GM12874 (cell line): Measurements from ENCODE around the gene PER2.

ENCODE experiments used
- TF ChIP-seq, protein P1 (sequence below): IDR thresholded peaks from 2 replicates; pipeline ENCODE4 v1.5.1; 2011; ENCODE audit warnings: low read depth, mild to moderate bottlenecking, control low read depth, low read length, moderate library complexity; ENCODE audit not compliant: insufficient read depth

The PER2 gene

DNA sequence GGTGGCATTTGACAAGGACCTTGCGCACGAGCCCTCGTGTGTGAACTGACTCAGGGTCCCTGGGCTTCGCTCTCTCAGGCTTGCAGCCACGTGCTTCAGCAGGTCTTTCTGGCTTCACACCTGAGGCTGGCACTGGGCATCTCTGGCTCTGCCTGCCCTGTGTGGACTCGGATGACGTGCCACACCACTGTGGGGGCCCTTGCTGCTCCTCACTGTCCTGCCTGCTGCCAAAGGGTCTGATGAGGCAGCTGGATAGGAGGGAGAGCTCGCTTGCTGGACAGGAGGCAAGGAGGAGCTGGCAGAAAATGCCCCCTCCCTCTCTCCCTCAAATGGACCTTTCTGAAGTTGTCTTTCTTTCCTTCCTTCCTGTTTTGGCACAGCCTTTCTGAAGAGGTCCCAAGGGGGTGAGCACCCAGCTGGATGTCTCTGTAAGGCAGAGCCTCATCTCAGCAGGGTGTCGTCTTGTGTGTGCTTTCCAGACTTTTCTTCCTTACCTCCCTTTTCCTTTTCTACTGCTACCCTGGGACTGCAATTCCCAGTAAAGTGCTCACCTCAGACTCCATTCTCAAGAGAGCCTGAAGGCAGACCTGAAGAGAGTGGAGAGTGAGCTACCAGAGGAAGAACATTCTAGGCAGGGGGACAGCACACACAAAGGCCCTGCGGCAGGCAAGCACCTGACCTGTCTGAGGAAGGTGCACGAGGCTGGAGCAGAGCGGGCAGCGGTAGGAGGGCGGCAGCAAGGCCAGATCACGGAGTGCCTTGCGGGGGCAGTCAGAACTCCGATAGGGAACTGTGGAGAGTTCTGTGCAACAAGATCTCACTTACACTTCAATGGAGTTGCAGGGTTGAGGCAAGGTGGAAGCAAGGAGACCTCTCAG, 5.3 kb downstream of the PER2 start:
- TF ChIP-seq, protein P1, sequence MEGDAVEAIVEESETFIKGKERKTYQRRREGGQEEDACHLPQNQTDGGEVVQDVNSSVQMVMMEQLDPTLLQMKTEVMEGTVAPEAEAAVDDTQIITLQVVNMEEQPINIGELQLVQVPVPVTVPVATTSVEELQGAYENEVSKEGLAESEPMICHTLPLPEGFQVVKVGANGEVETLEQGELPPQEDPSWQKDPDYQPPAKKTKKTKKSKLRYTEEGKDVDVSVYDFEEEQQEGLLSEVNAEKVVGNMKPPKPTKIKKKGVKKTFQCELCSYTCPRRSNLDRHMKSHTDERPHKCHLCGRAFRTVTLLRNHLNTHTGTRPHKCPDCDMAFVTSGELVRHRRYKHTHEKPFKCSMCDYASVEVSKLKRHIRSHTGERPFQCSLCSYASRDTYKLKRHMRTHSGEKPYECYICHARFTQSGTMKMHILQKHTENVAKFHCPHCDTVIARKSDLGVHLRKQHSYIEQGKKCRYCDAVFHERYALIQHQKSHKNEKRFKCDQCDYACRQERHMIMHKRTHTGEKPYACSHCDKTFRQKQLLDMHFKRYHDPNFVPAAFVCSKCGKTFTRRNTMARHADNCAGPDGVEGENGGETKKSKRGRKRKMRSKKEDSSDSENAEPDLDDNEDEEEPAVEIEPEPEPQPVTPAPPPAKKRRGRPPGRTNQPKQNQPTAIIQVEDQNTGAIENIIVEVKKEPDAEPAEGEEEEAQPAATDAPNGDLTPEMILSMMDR: no peak

GRCh38 chr2:238281826-238282480, 6.5 kb downstream of the PER2 start:
- TF ChIP-seq, protein P1: no peak

DNA sequence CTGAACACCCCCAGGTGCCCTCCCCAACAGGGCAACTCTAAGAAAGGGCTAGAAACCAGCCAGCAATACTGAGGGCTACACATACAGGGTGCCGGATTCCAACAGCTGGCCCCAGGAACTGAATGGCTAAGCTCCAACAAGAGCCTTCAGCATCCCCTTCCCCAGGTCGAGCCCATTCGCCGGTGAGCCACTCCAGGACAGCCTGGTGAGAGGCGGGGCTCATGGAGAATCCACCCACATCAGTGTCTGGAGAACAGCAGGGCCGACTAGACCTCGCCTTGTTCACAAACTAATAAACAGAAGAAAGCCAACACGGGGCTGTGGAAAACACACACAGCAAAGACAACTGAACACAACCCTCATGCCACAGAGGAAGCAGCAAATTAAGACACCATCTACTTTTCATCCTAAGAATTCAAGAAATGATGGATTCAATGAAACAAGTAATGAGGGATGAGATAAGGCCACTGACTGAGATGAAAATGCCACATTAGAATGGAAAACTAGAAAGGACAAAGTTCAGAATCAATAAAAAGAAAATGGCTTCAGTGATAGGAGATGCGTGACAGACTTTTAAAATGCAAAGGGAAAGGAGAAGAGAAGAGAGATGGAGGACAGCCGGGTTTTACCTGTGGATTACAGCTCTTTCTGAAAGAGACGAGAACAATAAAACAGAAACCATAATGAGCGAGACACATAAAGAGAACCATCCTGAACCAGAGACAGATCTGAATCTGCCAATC, 8.2 kb downstream of the PER2 start:
- TF ChIP-seq, protein P1: no peak

- TF ChIP-seq, protein P1: no peak
Measured at GRCh38 chr2:238279324-238279682, 9.1 kb downstream of the PER2 start.

DNA sequence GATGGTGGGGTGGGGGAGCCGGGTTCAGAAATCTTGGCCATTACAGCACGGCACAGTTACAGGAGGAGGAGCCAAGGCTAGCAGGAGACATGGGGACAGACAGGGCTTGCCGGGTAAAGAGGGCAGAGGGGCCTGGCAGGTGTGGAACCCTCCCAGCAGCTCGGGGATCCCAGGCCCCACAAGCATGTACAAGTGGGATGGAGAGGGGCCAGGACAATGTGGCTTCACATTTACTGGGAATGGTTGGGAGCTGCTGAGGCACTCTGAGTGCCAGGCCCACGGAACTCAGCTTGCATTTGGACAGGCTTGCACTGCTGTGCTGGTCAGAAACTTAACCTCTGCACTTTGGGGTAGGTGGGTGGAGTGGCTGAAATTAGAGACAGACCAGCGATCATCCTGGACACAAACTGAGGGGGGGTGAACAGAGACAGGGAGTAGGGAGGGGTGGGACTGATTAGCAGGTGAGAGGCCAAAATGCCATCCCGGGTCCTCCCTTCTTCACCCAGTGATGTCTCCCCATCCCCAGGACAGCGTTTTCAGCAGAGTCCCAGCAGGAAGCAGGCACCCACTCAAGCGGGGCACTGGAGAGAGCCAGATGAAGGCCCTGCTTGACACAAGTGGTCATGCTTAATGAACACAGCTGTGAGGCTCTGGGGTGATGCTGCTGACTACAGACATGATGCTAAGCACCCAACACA, 9.6 kb downstream of the PER2 start:
- TF ChIP-seq, protein P1: no peak

DNA sequence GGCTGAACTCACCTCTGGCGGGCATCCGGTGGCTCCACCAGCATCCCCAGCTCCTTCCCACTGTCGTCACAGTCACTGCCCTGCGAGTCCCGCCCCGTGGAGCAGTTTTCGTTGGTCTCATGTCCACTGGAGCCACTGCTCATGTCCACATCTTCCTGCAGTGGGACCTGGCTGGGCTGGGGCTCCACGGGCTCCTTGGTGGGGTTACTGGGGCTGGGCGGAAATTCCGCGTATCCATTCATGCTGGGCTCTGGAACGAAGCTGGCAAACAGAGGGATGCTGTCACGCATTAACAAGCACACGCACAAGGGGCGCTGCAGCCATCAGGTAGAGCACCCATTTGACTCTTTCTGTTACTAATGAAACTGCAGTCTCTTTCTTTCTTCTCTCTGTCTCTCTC, 10.7 kb downstream of the PER2 start:
- TF ChIP-seq, protein P1: no peak
